HepG2 (cell line): Measurements from ENCODE around the gene RDH12. TPM values are rescaled to one million over a fixed set of nuclear protein-coding genes. Genes with fewer than 3 reads are reported as not detected.

Experiments
- ATF2 ChIP-seq: sonication (generic); formaldehyde crosslinking; IDR thresholded peaks from 2 replicates; pipeline ENCODE4 v1.4.0; 2020; ENCODE audit warnings: missing genetic modification reagents
- CENPT ChIP-seq: sonication (generic); formaldehyde crosslinking; IDR thresholded peaks from 2 replicates; pipeline ENCODE4 v1.8.0; 2022; ENCODE audit warnings: low read depth, mild to moderate bottlenecking, moderate library complexity, missing genetic modification reagents
- FOXJ3 ChIP-seq: sonication (generic); formaldehyde crosslinking; IDR thresholded peaks from 2 replicates; pipeline ENCODE4 v1.4.0; 2020; ENCODE audit warnings: missing genetic modification reagents, mild to moderate bottlenecking, borderline replicate concordance
- HIVEP1 ChIP-seq: sonication (generic); formaldehyde crosslinking; IDR thresholded peaks from 2 replicates; pipeline ENCODE4 v1.4.0; 2020; ENCODE audit warnings: mild to moderate bottlenecking, missing genetic modification reagents
- HMGXB3 ChIP-seq: sonication (generic); formaldehyde crosslinking; IDR thresholded peaks from 2 replicates; pipeline ENCODE4 v1.4.0; 2020; ENCODE audit warnings: missing genetic modification reagents, borderline replicate concordance
- HOXA3 ChIP-seq: sonication (generic); formaldehyde crosslinking; IDR thresholded peaks from 2 replicates; pipeline ENCODE4 v1.5.0; 2020; ENCODE audit warnings: missing genetic modification reagents
- ISX ChIP-seq: sonication (generic); formaldehyde crosslinking; conservative IDR thresholded peaks from 2 replicates; pipeline ENCODE4 v1.5.0; 2020; ENCODE audit warnings: missing genetic modification reagents
- KDM4B ChIP-seq: sonication (generic); formaldehyde crosslinking; IDR thresholded peaks from 2 replicates; pipeline ENCODE4 v1.4.0; 2020; ENCODE audit warnings: missing genetic modification reagents
- KLF9 ChIP-seq: IDR thresholded peaks from 2 replicates; pipeline ENCODE4 v1.6.1; 2016; ENCODE audit warnings: low read depth
- LCORL ChIP-seq, 2 experiments: fragments of 450-650 bp in 1 of 2; sonication (generic) in 1 of 2; formaldehyde crosslinking in 1 of 2; IDR thresholded peaks; 2 replicates each; pipeline versions ENCODE4 v1.5.0 to v1.6.1; 2017 to 2020; ENCODE audit warnings: antibody characterized with exemption in 1 of 2, missing genetic modification reagents in 1 of 2
- PCBP2 ChIP-seq: fragments of 200-400 bp; formaldehyde crosslinking; optimal IDR thresholded peaks from 2 replicates; pipeline ENCODE3; 2018; ENCODE audit warnings: low read length, low read depth; ENCODE audit not compliant: poor library complexity, severe bottlenecking
- SIX4 ChIP-seq: sonication (generic); formaldehyde crosslinking; IDR thresholded peaks from 2 replicates; pipeline ENCODE4 v1.4.0; 2020; ENCODE audit warnings: missing genetic modification reagents
- SMAD9 ChIP-seq: sonication (generic); formaldehyde crosslinking; IDR thresholded peaks from 2 replicates; pipeline ENCODE4 v1.5.1; 2020; ENCODE audit warnings: mild to moderate bottlenecking, missing genetic modification reagents
- SNAPC5 ChIP-seq: sonication (generic); formaldehyde crosslinking; IDR thresholded peaks from 2 replicates; pipeline ENCODE4 v1.8.1; 2023; ENCODE audit warnings: mild to moderate bottlenecking, missing genetic modification reagents, borderline replicate concordance
- TARDBP ChIP-seq: sonication (generic); formaldehyde crosslinking; IDR thresholded peaks from 2 replicates; pipeline ENCODE4 v1.8.0; 2022; ENCODE audit warnings: mild to moderate bottlenecking, missing genetic modification reagents
- TRIM24 ChIP-seq: sonication (generic); formaldehyde crosslinking; IDR thresholded peaks from 2 replicates; pipeline ENCODE4 v1.8.0; 2022; ENCODE audit warnings: mild to moderate bottlenecking, missing genetic modification reagents
- TSC22D2 ChIP-seq: sonication (generic); formaldehyde crosslinking; IDR thresholded peaks from 2 replicates; pipeline ENCODE4 v1.5.1; 2020; ENCODE audit warnings: missing genetic modification reagents, mild to moderate bottlenecking, borderline replicate concordance
- ZFX ChIP-seq: sonication (generic); formaldehyde crosslinking; IDR thresholded peaks from 2 replicates; pipeline ENCODE4 v1.4.0; 2020; ENCODE audit warnings: mild to moderate bottlenecking, low read depth, missing genetic modification reagents, moderate library complexity
- ZNF383 ChIP-seq: sonication (generic); formaldehyde crosslinking; IDR thresholded peaks from 2 replicates; pipeline ENCODE4 v1.4.0; 2020; ENCODE audit warnings: missing genetic modification reagents, mild to moderate bottlenecking, borderline replicate concordance
- ZNF503 ChIP-seq: sonication (generic); formaldehyde crosslinking; IDR thresholded peaks from 2 replicates; pipeline ENCODE4 v1.4.0; 2020; ENCODE audit warnings: missing genetic modification reagents
- ZNF616 ChIP-seq: sonication (generic); formaldehyde crosslinking; IDR thresholded peaks from 2 replicates; pipeline ENCODE4 v1.5.0; 2020; ENCODE audit warnings: low read depth, mild to moderate bottlenecking, missing genetic modification reagents
- ZNF746 ChIP-seq: sonication (generic); formaldehyde crosslinking; IDR thresholded peaks from 2 replicates; pipeline ENCODE4 v1.8.0; 2022; ENCODE audit warnings: mild to moderate bottlenecking, missing genetic modification reagents
- polyA plus RNA-seq, 8 experiments: library from polyadenylated mRNA; depleted of rRNA in 3 of 8; stranded (reverse) in 7 of 8; unstranded in 1 of 8; fragments of >200 nt; fragmentation: Illumina TruSeq in 4 of 8; extraction: Trizol in 4 of 8; gene quantifications; 2 replicates each; pipeline versions ENCODE4 v1.2.1 to v1.2.3, GENCODE V29; 2011 to 2016; ENCODE audit warnings: low read depth in 4 of 8, missing spikeins in 1 of 8, mixed read lengths in 1 of 8; ENCODE audit not compliant: insufficient read depth in 1 of 8
- total RNA-seq, 5 experiments: library from RNA; depleted of rRNA; stranded (reverse); fragments of >200 nt; fragmentation: Illumina TruSeq; extraction: Trizol; gene quantifications; 2 replicates each; pipeline ENCODE4 v1.2.3, GENCODE V29; 2016; ENCODE audit warnings: low read depth in 1 of 5

The RDH12 gene
- total and polyA plus RNA-seq, 2 of the 13 experiments (the other 11 are each of a cell fraction or from before 2014, with no cell fraction given), result 1.6 to 2.1 TPM

GRCh38 chr14:67729072-67729885, 27.6 kb downstream of the RDH12 start (continued):
- TF ChIP-seq ZNF616 (CRISPR knock-in tag) (0 out of 2 replicates have a peak, but pooled peaks have one; percentile 29), SNAPC5 (CRISPR knock-in tag) (no peak), HIVEP1 (CRISPR knock-in tag) (peak; percentile 50; the same call in 1 of the 2 replicates), TSC22D2 (CRISPR knock-in tag) (no peak), ATF2 (CRISPR knock-in tag) (peak; percentile 58; the same call in 1 of the 2 replicates), HOXA3 (CRISPR knock-in tag) (peak; percentile 77), ZNF746 (CRISPR knock-in tag) (peak; percentile 83; the same call in 1 of the 2 replicates), ZNF503 (no peak), TARDBP (CRISPR knock-in tag) (peak; percentile 72), SMAD9 (CRISPR knock-in tag) (no peak), ZNF383 (CRISPR knock-in tag) (no peak), KLF9 (CRISPR knock-in tag) (no peak), CENPT (CRISPR knock-in tag) (no peak), ISX (no peak), FOXJ3 (peak; percentile 36; the same call in 1 of the 2 replicates), TRIM24 (CRISPR knock-in tag) (no peak), HMGXB3 (no peak), ZFX (CRISPR knock-in tag) (peak; percentile 83), KDM4B (CRISPR knock-in tag) (0 out of 2 replicates have a peak, but pooled peaks have one; percentile 36), SIX4 (CRISPR knock-in tag) (no peak), PCBP2 (no peak), LCORL (IDR thresholded peaks at IDR 0.05) (no peak), LCORL (CRISPR knock-in tag; IDR thresholded peaks at IDR 0.05) (peak; percentile 88)
